Esophagus squamous epithelium (tissue), 5 donors: ENCODE results near the gene LGI1. TPM values are rescaled to one million over a fixed set of nuclear protein-coding genes. Genes with fewer than 3 reads are reported as not detected.

ENCODE experiments used
- DNase-seq: peaks from one replicate; lab custom pipeline; 2025; lab: John Stamatoyannopoulos, UW
- H3K27ac ChIP-seq, 4 donors: fragments of 200-600 bp; sonication (generic); one replicate each; pipeline ENCODE4 v1.5.1; 2016 to 2019; ENCODE audit warnings: mild to moderate bottlenecking in 1 of 4
- H3K27me3 ChIP-seq, 4 donors: fragments of 200-600 bp; sonication (generic); 1 replicate in 3 of 4; 2 replicates in 1 of 4; pipeline versions ENCODE4 v1.5.1 to v1.6.0; 2017 to 2021; ENCODE audit warnings: antibody characterized with exemption in 1 of 4
- H3K36me3 ChIP-seq, 3 donors: fragments of 200-600 bp; sonication (generic); one replicate each; pipeline ENCODE4 v1.5.1; 2016 to 2019
- H3K4me1 ChIP-seq, 3 donors: fragments of 200-600 bp; sonication (generic); one replicate each; pipeline ENCODE4 v1.5.1; 2017 to 2019
- H3K4me3 ChIP-seq, 4 donors: fragments of 200-600 bp; sonication (generic); 1 replicate in 3 of 4; 2 replicates in 1 of 4; pipeline ENCODE4 v1.5.1; 2016 to 2019; ENCODE audit warnings: mild to moderate bottlenecking in 2 of 4, moderate library complexity in 1 of 4
- H3K9me3 ChIP-seq, 3 donors: fragments of 200-600 bp; sonication (generic); one replicate each; pipeline ENCODE4 v1.5.1; 2016 to 2019
- POLR2A ChIP-seq, 4 donors: fragments of 450-650 bp; IDR thresholded peaks; one replicate each; pipeline ENCODE4 v1.6.1; 2017; ENCODE audit warnings: antibody characterized with exemption in 4 of 4, mild to moderate bottlenecking in 4 of 4, moderate library complexity in 3 of 4
- WGBS, 2 donors: methylation state at CpG; one replicate each; pipeline ENCODE4 v1.1.5; 2018; 5-methylcytosine and 5-hydroxymethylcytosine counted together
- intact Hi-C: fragments of 100-400 bp; cut with DNase I; formaldehyde crosslinking; loops from one replicate; pipeline ENCODE4 v1.15.0; 2022
- total RNA-seq, 4 donors: library from RNA; depleted of rRNA; stranded (reverse); fragments of >200 nt; gene quantifications; one replicate each; pipeline ENCODE4 v1.1.0, GENCODE V29; 2016
- TF ChIP-seq, protein P1 (sequence below), 6 experiments: fragments of 450-650 bp in 4 of 6; fragments of 200-600 bp in 2 of 6; sonication (generic) in 2 of 6; IDR thresholded peaks; one replicate each; pipeline ENCODE4 v1.5.1; 2016 to 2019; ENCODE audit warnings: antibody characterized with exemption in 6 of 6, mild to moderate bottlenecking in 4 of 6, moderate library complexity in 4 of 6
- donor health status: DM: yes; HTN: yes; CAD: no.

Gene LGI1
- total RNA-seq, 4 donors from 2014 or later = 0.41 to 2.9 TPM; not detected in 2

DNA sequence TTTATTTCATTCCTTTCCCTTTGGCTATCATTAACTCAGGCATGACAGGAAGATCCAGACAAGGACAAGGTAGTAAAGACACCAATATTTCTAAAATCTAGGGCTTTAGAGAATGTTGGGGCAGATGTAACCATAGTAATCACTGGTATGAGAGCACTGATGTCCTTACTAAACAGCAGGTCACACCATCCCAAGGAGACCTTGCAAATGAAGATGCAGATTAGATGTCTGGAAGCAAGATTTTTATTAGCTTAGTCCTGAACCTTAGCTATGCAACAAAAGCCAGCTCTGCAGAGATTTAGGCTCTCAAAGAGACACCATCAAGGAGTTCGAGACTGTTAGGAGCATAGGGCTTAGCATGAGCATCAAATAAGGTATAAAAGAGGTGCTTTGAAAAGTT is 31.7 kb upstream of the LGI1 start:
- H3K27me3 ChIP-seq = peaks cover 0 to 39% (median 0%) of the 10 kb centered on the region in 4 donors
- intact Hi-C loops = no loop called here
- H3K9me3 ChIP-seq = no peaks in the 10 kb centered on the region
- no peak for DNase-seq
- H3K36me3 ChIP-seq = no peaks in the 10 kb centered on the region
- 50 to 59% methylated on average over 1 of the region's 1 CpG for WGBS, 2 donors
- no peak overlapping the region for H3K4me3 ChIP-seq
- no peak for TF ChIP-seq POLR2A (IDR thresholded peaks at IDR 0.05)
- TF ChIP-seq, protein P1, sequence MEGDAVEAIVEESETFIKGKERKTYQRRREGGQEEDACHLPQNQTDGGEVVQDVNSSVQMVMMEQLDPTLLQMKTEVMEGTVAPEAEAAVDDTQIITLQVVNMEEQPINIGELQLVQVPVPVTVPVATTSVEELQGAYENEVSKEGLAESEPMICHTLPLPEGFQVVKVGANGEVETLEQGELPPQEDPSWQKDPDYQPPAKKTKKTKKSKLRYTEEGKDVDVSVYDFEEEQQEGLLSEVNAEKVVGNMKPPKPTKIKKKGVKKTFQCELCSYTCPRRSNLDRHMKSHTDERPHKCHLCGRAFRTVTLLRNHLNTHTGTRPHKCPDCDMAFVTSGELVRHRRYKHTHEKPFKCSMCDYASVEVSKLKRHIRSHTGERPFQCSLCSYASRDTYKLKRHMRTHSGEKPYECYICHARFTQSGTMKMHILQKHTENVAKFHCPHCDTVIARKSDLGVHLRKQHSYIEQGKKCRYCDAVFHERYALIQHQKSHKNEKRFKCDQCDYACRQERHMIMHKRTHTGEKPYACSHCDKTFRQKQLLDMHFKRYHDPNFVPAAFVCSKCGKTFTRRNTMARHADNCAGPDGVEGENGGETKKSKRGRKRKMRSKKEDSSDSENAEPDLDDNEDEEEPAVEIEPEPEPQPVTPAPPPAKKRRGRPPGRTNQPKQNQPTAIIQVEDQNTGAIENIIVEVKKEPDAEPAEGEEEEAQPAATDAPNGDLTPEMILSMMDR (IDR thresholded peaks at IDR 0.05) = no peak
- no peaks in the 10 kb centered on the region for H3K4me1 ChIP-seq
- H3K27ac ChIP-seq = no peak overlapping the region

DNA sequence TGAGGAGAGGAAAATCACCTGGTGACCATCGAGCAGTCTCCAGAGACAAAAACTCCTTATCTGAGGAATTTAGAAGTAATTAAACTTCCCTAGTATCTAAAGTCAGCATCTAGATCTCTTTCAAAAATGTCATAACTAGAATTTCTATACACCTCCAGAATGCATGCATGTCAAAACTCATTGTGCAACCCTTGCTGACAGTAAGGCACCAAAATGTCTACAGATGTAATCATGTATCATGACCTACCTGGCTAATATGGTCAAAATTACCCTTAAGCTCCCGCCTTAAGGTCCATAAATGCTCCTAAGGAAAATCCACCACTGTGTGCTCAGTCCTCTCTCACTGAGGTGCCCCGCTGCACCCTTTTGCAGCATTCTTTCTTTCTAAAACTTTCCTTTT is 16.4 kb upstream of the LGI1 start:
- no peaks in the 10 kb centered on the region for H3K27me3 ChIP-seq
- no peak overlapping the region for H3K4me3 ChIP-seq
- TF ChIP-seq POLR2A (IDR thresholded peaks at IDR 0.05) = no peak
- TF ChIP-seq, protein P1 (IDR thresholded peaks at IDR 0.05) = no peak
- 64 to 72% methylated on average over 3 of the region's 3 CpGs for WGBS, 2 donors
- intact Hi-C loops = no loop called here
- no peaks in the 10 kb centered on the region for H3K4me1 ChIP-seq
- H3K9me3 ChIP-seq = no peaks in the 10 kb centered on the region
- no peak for DNase-seq
- H3K27ac ChIP-seq = no peak overlapping the region
- no peaks in the 10 kb centered on the region for H3K36me3 ChIP-seq

DNA sequence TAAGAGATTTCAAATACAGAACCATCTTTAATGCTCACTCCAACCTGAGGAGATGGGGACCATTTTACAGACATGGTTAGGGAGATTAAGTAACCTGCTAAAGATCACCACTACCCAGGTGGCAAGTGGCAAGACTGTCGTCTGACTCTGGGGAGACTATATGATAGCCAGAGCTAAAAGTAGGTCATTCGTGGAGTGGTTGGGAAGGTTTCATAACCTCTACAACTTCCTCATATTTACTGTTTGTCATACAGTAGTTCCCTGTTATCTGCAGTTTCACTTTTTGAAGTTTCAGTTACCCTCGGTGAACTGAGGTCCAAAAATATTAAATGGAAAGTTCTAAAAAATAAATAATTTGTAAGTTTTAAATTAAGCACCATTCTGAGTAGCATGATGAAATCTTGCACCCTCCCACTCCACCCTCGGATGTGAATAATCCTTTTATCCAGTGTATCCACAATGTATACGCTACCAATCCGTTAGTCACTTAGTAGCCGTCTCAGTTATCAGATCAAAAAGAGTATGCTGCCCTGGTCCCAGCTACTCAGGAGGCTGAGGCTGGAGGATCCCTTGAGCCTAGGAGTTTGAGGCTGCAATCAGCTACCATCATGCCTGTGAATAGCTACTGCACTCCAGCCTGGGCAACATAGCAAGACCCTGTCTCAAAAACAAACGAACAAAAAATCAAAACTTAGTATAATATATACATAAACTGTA is 14.9 kb upstream of the LGI1 start:
- Histone ChIP-seq H3K36me3 (no peaks in the 10 kb centered on the region), H3K9me3 (no peaks in the 10 kb centered on the region), H3K27ac (no peak overlapping the region), H3K4me1 (peaks cover 0 to 8% (median 0%) of the 10 kb centered on the region in 3 donors), H3K27me3 (no peaks in the 10 kb centered on the region), H3K4me3 (peak overlapping the region in 1 of 4 donors; percentile 21)
- intact Hi-C loops = no loop called here
- 48 to 57% methylated on average over 8 of the region's 8 CpGs for WGBS, 2 donors
- DNase-seq = no peak
- TF ChIP-seq, protein P1 (IDR thresholded peaks at IDR 0.05) = no peak
- TF ChIP-seq POLR2A (IDR thresholded peaks at IDR 0.05) = no peak

DNA sequence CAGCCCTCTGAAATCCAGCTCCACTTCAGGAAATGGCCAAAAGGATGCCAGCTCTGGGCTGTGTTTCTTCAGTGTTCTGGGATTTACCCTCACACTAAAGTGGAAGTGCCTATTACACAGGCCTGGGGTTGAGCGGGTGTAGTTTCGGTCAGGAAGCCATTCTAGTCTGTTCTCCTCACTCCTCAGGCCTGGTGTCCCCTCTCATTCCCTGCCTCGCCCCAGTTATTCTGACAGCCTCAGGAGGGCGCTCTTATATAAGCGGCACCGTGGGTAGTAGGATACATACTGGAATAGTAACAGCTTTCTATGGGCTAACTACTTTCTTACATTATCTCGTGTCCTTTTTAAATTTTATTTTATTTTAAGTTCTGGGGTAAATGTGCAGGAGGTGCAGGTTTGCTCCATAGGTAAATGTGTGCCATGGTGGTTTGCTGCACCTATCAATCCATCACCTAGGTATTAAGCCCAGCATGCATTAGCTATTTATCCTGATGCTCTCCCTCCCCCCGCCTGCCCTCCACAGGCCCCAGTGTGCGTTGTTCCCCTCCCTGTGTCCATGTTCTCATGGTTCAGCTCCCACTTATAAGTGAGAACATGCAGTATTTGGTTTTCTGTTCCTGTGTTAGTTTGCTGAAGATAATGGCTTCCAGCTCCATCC is 12.2 kb upstream of the LGI1 start:
- WGBS, 2 donors = 48 to 50% methylated on average over 9 of the region's 9 CpGs
- Histone ChIP-seq H3K4me3 (no peak overlapping the region), H3K9me3 (no peaks in the 10 kb centered on the region), H3K27ac (no peak overlapping the region), H3K36me3 (no peaks in the 10 kb centered on the region), H3K27me3 (no peaks in the 10 kb centered on the region), H3K4me1 (peaks cover 0 to 18% (median 0%) of the 10 kb centered on the region in 3 donors)
- intact Hi-C loops = no loop called here
- no peak for TF ChIP-seq POLR2A (IDR thresholded peaks at IDR 0.05)
- TF ChIP-seq, protein P1 (IDR thresholded peaks at IDR 0.05) = no peak
- no peak for DNase-seq

DNA sequence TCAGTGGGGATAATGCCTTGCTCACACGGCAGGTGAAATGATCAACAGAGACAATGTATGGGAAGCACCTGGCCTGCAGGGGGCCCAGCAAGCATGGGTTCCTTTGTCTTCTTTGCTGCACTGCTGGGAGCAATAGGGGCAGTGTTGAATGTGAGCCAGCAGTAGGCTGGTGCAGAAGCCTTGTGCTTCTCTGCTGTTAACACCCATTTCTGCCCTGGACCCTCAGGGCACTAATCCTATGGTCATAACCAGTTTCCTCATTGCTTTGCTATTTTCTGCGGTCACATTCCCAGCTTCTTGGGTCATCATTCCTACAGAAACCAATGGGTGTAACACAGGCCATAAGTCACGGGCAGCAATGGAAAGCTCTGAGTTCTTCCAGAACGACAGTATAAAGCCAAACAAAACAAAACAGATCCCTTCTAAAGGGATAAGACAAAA is 10.9 kb upstream of the LGI1 start:
- Histone ChIP-seq H3K9me3 (no peaks in the 10 kb centered on the region), H3K4me3 (no peak overlapping the region), H3K27me3 (no peaks in the 10 kb centered on the region), H3K27ac (peak overlapping the region in 1 of 4 donors; percentile 17), H3K36me3 (no peaks in the 10 kb centered on the region), H3K4me1 (peaks cover 0 to 26% (median 1%) of the 10 kb centered on the region in 3 donors)
- TF ChIP-seq, protein P1 (IDR thresholded peaks at IDR 0.05) = no peak
- no peak for TF ChIP-seq POLR2A (IDR thresholded peaks at IDR 0.05)
- DNase-seq = no peak
- WGBS, 2 donors = 22 to 38% methylated on average over 4 of the region's 4 CpGs
- intact Hi-C loops = no loop called here
